ENCODE results near the gene RIPK1.
A peak's percentile ranks its signal among the peaks of the same experiment; 100 is the strongest.
"Not testable (repeated sequence)": the region's sequence is repeated elsewhere in the genome, so short reads cannot be mapped to it uniquely, and the experiment has no call there.

The RIPK1 gene

GRCh38 chr6:3035397-3035796, 32.9 kb upstream of the RIPK1 start:
- H3K9me3 Mint-ChIP-seq: no peaks in the 10 kb centered on the region
- H3K4me3 Mint-ChIP-seq: no peak overlapping the region
- no peaks in the 10 kb centered on the region for H3K4me1 Mint-ChIP-seq (ENCODE audit: low read depth in 2 of 2)
- H3K27ac Mint-ChIP-seq: no peak overlapping the region
- no peaks in the 10 kb centered on the region for H3K36me3 Mint-ChIP-seq (ENCODE audit: insufficient read depth)
- DNase-seq: no peak
- H3K27me3 Mint-ChIP-seq: peaks cover 0 to 6% of the 10 kb centered on the region in 2 donors
- no peak for ATAC-seq (replicated peaks)

- no peak for ATAC-seq (replicated peaks)
- peak overlapping the region; percentile 6 to 9 for H3K27ac Mint-ChIP-seq
Observed at GRCh38 chr6:3036861-3037637, 31.2 kb upstream of the RIPK1 start.

GRCh38 chr6:3037638-3038365, 30.5 kb upstream of the RIPK1 start:
- no peaks in the 10 kb centered on the region for H3K27me3 Mint-ChIP-seq
- H3K9me3 Mint-ChIP-seq: no peaks in the 10 kb centered on the region
- no peak for ATAC-seq (replicated peaks)
- no peaks in the 10 kb centered on the region for H3K36me3 Mint-ChIP-seq (ENCODE audit: insufficient read depth)
- H3K4me1 Mint-ChIP-seq (ENCODE audit: low read depth in 2 of 2): no peaks in the 10 kb centered on the region
- H3K27ac Mint-ChIP-seq: peak overlapping the region; percentile 6 to 9
- no peak for DNase-seq
- H3K4me3 Mint-ChIP-seq: no peak overlapping the region

More at GRCh38 chr6:3036861-3037637, 31.2 kb upstream of the RIPK1 start:
- H3K4me1 Mint-ChIP-seq (ENCODE audit: low read depth in 2 of 2): no peaks in the 10 kb centered on the region
- H3K9me3 Mint-ChIP-seq: no peaks in the 10 kb centered on the region
- no peak for DNase-seq
- no peaks in the 10 kb centered on the region for H3K36me3 Mint-ChIP-seq (ENCODE audit: insufficient read depth)
- H3K4me3 Mint-ChIP-seq: no peak overlapping the region
- H3K27me3 Mint-ChIP-seq: peaks cover 0 to under 1% of the 10 kb centered on the region in 2 donors

- H3K27me3 Mint-ChIP-seq: no peaks in the 10 kb centered on the region
- no peaks in the 10 kb centered on the region for H3K36me3 Mint-ChIP-seq (ENCODE audit: insufficient read depth)
- no peaks in the 10 kb centered on the region for H3K9me3 Mint-ChIP-seq
- ATAC-seq (replicated peaks) (no peak), DNase-seq (no peak)
- H3K27ac Mint-ChIP-seq: no peak overlapping the region
- H3K4me3 Mint-ChIP-seq: no peak overlapping the region
- no peaks in the 10 kb centered on the region for H3K4me1 Mint-ChIP-seq (ENCODE audit: low read depth in 2 of 2)
Observed at GRCh38 chr6:3039384-3039783, 28.9 kb upstream of the RIPK1 start.

- no peak for ATAC-seq (replicated peaks)
Observed at GRCh38 chr6:3041147-3041546, 27.1 kb upstream of the RIPK1 start.

GRCh38 chr6:3041606-3042005, 26.7 kb upstream of the RIPK1 start:
- ATAC-seq (replicated peaks) (no peak), DNase-seq (no peak)
- no peaks in the 10 kb centered on the region for H3K27me3 Mint-ChIP-seq
- H3K36me3 Mint-ChIP-seq (ENCODE audit: insufficient read depth): no peaks in the 10 kb centered on the region
- H3K4me3 Mint-ChIP-seq: no peak overlapping the region
- no peaks in the 10 kb centered on the region for H3K4me1 Mint-ChIP-seq (ENCODE audit: low read depth in 2 of 2)
- H3K9me3 Mint-ChIP-seq: no peaks in the 10 kb centered on the region
- H3K27ac Mint-ChIP-seq: no peak overlapping the region

More at GRCh38 chr6:3041147-3041546, 27.1 kb upstream of the RIPK1 start:
- DNase-seq: no peak
- Mint-ChIP-seq H3K27ac (no peak overlapping the region), H3K27me3 (no peaks in the 10 kb centered on the region), H3K4me3 (no peak overlapping the region), H3K9me3 (no peaks in the 10 kb centered on the region), H3K4me1 (ENCODE audit: low read depth in 2 of 2) (no peaks in the 10 kb centered on the region), H3K36me3 (ENCODE audit: insufficient read depth) (no peaks in the 10 kb centered on the region)

GRCh38 chr6:3045369-3045768, 22.9 kb upstream of the RIPK1 start:
- H3K27ac Mint-ChIP-seq: no peak overlapping the region
- no peak for DNase-seq
- peaks cover 0 to 9% of the 10 kb centered on the region in 2 donors for H3K27me3 Mint-ChIP-seq
- no peak for ATAC-seq (replicated peaks)
- H3K4me3 Mint-ChIP-seq: no peak overlapping the region
- H3K36me3 Mint-ChIP-seq (ENCODE audit: insufficient read depth): no peaks in the 10 kb centered on the region
- H3K4me1 Mint-ChIP-seq (ENCODE audit: low read depth in 2 of 2): no peaks in the 10 kb centered on the region
- no peaks in the 10 kb centered on the region for H3K9me3 Mint-ChIP-seq

GRCh38 chr6:3045777-3046176, 22.5 kb upstream of the RIPK1 start:
- Mint-ChIP-seq H3K4me1 (ENCODE audit: low read depth in 2 of 2) (no peaks in the 10 kb centered on the region), H3K36me3 (ENCODE audit: insufficient read depth) (peaks cover 2% of the 10 kb centered on the region), H3K27me3 (peaks cover 0 to 9% of the 10 kb centered on the region in 2 donors), H3K27ac (no peak overlapping the region), H3K4me3 (no peak overlapping the region), H3K9me3 (no peaks in the 10 kb centered on the region)
- DNase-seq (no peak), ATAC-seq (replicated peaks) (no peak)

- no peak overlapping the region for H3K27ac Mint-ChIP-seq
- DNase-seq (no peak), ATAC-seq (replicated peaks) (no peak)
- no peaks in the 10 kb centered on the region for H3K9me3 Mint-ChIP-seq
- no peak overlapping the region for H3K4me3 Mint-ChIP-seq
- H3K4me1 Mint-ChIP-seq (ENCODE audit: low read depth in 2 of 2): no peaks in the 10 kb centered on the region
- peaks cover 0 to 9% of the 10 kb centered on the region in 2 donors for H3K27me3 Mint-ChIP-seq
- H3K36me3 Mint-ChIP-seq (ENCODE audit: insufficient read depth): peaks cover 3% of the 10 kb centered on the region
Observed at GRCh38 chr6:3046295-3046694, 22.0 kb upstream of the RIPK1 start.

- not testable (repeated sequence) for H3K4me3 Mint-ChIP-seq; DNase-seq; H3K27me3 Mint-ChIP-seq; H3K36me3 Mint-ChIP-seq (ENCODE audit: insufficient read depth); H3K4me1 Mint-ChIP-seq (ENCODE audit: low read depth in 2 of 2); H3K9me3 Mint-ChIP-seq; ATAC-seq (replicated peaks)
- peak overlapping the region in 1 of 2 donors; percentile 49 for H3K27ac Mint-ChIP-seq
Observed at GRCh38 chr6:3048009-3048408, 20.3 kb upstream of the RIPK1 start.

GRCh38 chr6:3052481-3053230, 15.6 kb upstream of the RIPK1 start:
- peak overlapping the region; percentile 20 to 52 for H3K27ac Mint-ChIP-seq

GRCh38 chr6:3053231-3053508, 15.1 kb upstream of the RIPK1 start:
- peak overlapping the region; percentile 80 to 82 for H3K4me3 Mint-ChIP-seq
- H3K36me3 Mint-ChIP-seq (ENCODE audit: insufficient read depth): peaks cover 3% of the 10 kb centered on the region
- no peak for ATAC-seq (replicated peaks)
- peaks cover 0 to 9% of the 10 kb centered on the region in 2 donors for H3K27me3 Mint-ChIP-seq
- DNase-seq: no peak
- no peaks in the 10 kb centered on the region for H3K9me3 Mint-ChIP-seq
- H3K4me1 Mint-ChIP-seq (ENCODE audit: low read depth in 2 of 2): peaks cover 14 to 15% of the 10 kb centered on the region in 2 donors
- no peak overlapping the region for H3K27ac Mint-ChIP-seq

More at GRCh38 chr6:3052481-3053230, 15.6 kb upstream of the RIPK1 start:
- no peak for ATAC-seq (replicated peaks)
- Mint-ChIP-seq H3K4me3 (peak overlapping the region; percentile 80 to 82), H3K36me3 (ENCODE audit: insufficient read depth) (peaks cover 3% of the 10 kb centered on the region), H3K9me3 (no peaks in the 10 kb centered on the region), H3K27me3 (peaks cover 0 to 9% of the 10 kb centered on the region in 2 donors), H3K4me1 (ENCODE audit: low read depth in 2 of 2) (peaks cover 14 to 15% of the 10 kb centered on the region in 2 donors)
- DNase-seq: no peak

GRCh38 chr6:3054229-3055157, 13.8 kb upstream of the RIPK1 start:
- H3K9me3 Mint-ChIP-seq; DNase-seq; H3K27me3 Mint-ChIP-seq; H3K36me3 Mint-ChIP-seq (ENCODE audit: insufficient read depth); ATAC-seq (replicated peaks): not testable (repeated sequence)
- Mint-ChIP-seq H3K27ac (peak overlapping the region; percentile 60 to 65), H3K4me3 (peak overlapping the region; percentile 80 to 82), H3K4me1 (ENCODE audit: low read depth in 2 of 2) (peaks cover 15 to 19% of the 10 kb centered on the region in 2 donors)
